ENCODE results near the gene JUN. TPM values are rescaled to one million over a fixed set of nuclear protein-coding genes. Genes with fewer than 3 reads are reported as not detected.

The JUN gene
- 100 to 1,000 TPM; 138 to 303 (median 153) TPM for total RNA-seq
- long read RNA-seq, donor 1, transcript JUN-201 (1 exons, 3,540 nt): major isoform, 130 of 131 reads
- long read RNA-seq, donor 1, partial matches to known transcripts: 0 of 131 reads
- long read RNA-seq, donor 1, other reads (novel, unspliced or antisense): 1 of 131 reads
- long read RNA-seq, donor 2, transcript JUN-201 (1 exons, 3,540 nt): major isoform, 233 of 234 reads
- long read RNA-seq, donor 2, partial matches to known transcripts: 0 of 234 reads
- long read RNA-seq, donor 2, other reads (novel, unspliced or antisense): 1 of 234 reads

GRCh38 chr1:58783993-58784757 is at the start of gene JUN:
Gene JUN (minus strand): TSS chr1:58784047. CDS start chr1:58783070, 977 bp downstream.
- Histone ChIP-seq H3K9me3 (no peaks in the 10 kb centered on the region), H3K4me1 (ENCODE audit: low read depth) (peaks cover 10% of the 10 kb centered on the region), H3K36me3 (ENCODE audit: low read depth) (peaks cover 4% of the 10 kb centered on the region), H3K4me3 (peak within 1 kb of the TSS; percentile 97)
- intact Hi-C loops (cut with DNase I, micrococcal nuclease): loop anchor here (5.0 to 10.0 kb wide), 3 partner anchors 113 to 911 kb away; no protein-coding TSS in a partner anchor
- DNase-seq (peak; percentile 99 to 100 (median 100)), ATAC-seq (peak; percentile 82)
- no peak for TF ChIP-seq CTCF (IDR thresholded peaks at IDR 0.05)

GRCh38 chr1:58833166-58833565 is 49.3 kb upstream of the JUN start:
- H3K4me3 ChIP-seq: no peak overlapping the region
- no peak for ATAC-seq
- no peaks in the 10 kb centered on the region for H3K9me3 ChIP-seq
- intact Hi-C loops (cut with DNase I, micrococcal nuclease): no loop called here
- no peaks in the 10 kb centered on the region for H3K4me1 ChIP-seq (ENCODE audit: low read depth)
- H3K36me3 ChIP-seq (ENCODE audit: low read depth): no peaks in the 10 kb centered on the region
- no peak for TF ChIP-seq CTCF (IDR thresholded peaks at IDR 0.05)
- no peak for DNase-seq

- TF ChIP-seq CTCF (IDR thresholded peaks at IDR 0.05): no peak
- Histone ChIP-seq H3K4me3 (no peak overlapping the region), H3K36me3 (ENCODE audit: low read depth) (no peaks in the 10 kb centered on the region), H3K9me3 (peaks cover 13% of the 10 kb centered on the region), H3K4me1 (ENCODE audit: low read depth) (no peaks in the 10 kb centered on the region)
- intact Hi-C loops (cut with DNase I, micrococcal nuclease): no loop called here
- DNase-seq (no peak), ATAC-seq (no peak)
Observed at GRCh38 chr1:58830291-58830690, 46.4 kb upstream of the JUN start.

GRCh38 chr1:58829866-58830265 is 46.0 kb upstream of the JUN start:
- no peak for TF ChIP-seq CTCF (IDR thresholded peaks at IDR 0.05)

GRCh38 chr1:58827298-58827697 is 43.5 kb upstream of the JUN start:
- intact Hi-C loops (cut with DNase I, micrococcal nuclease): no loop called here
- ATAC-seq: no peak

More at GRCh38 chr1:58829866-58830265, 46.0 kb upstream of the JUN start:
- Histone ChIP-seq H3K9me3 (peaks cover 13% of the 10 kb centered on the region), H3K36me3 (ENCODE audit: low read depth) (no peaks in the 10 kb centered on the region), H3K4me3 (no peak overlapping the region), H3K4me1 (ENCODE audit: low read depth) (peaks cover 4% of the 10 kb centered on the region)
- intact Hi-C loops (cut with DNase I, micrococcal nuclease): no loop called here
- no peak for ATAC-seq
- no peak for DNase-seq

More at GRCh38 chr1:58827298-58827697, 43.5 kb upstream of the JUN start:
- Histone ChIP-seq H3K9me3 (peaks cover 13% of the 10 kb centered on the region), H3K4me3 (no peak overlapping the region), H3K4me1 (ENCODE audit: low read depth) (peaks cover 10% of the 10 kb centered on the region), H3K36me3 (ENCODE audit: low read depth) (no peaks in the 10 kb centered on the region)
- no peak for DNase-seq
- TF ChIP-seq CTCF (IDR thresholded peaks at IDR 0.05): no peak

All from mucosa of descending colon (tissue), 3 donors.